BLaER1 (cell line): ENCODE results near the gene FXYD4.
"Not testable (repeated sequence)": the region's sequence is repeated elsewhere in the genome, so short reads cannot be mapped to it uniquely, and the experiment has no call there.

Source experiments
- H3K27ac ChIP-seq: shearing (Covaris generic); formaldehyde crosslinking; 2 replicates; pipeline ENCODE4 v1.8.1; 2022
- H3K27me3 ChIP-seq: shearing (Covaris generic); formaldehyde crosslinking; 2 replicates; pipeline ENCODE4 v1.8.1; 2022
- H3K36me3 ChIP-seq: shearing (Covaris generic); formaldehyde crosslinking; 2 replicates; pipeline ENCODE4 v1.8.1; 2022
- H3K4me1 ChIP-seq: shearing (Covaris generic); formaldehyde crosslinking; 2 replicates; pipeline ENCODE4 v1.8.1; 2022
- H3K4me2 ChIP-seq: shearing (Covaris generic); formaldehyde crosslinking; 2 replicates; pipeline ENCODE4 v1.8.1; 2022
- H3K4me3 ChIP-seq: shearing (Covaris generic); formaldehyde crosslinking; 2 replicates; pipeline ENCODE4 v1.8.1; 2022
- H3K9ac ChIP-seq: shearing (Covaris generic); formaldehyde crosslinking; 2 replicates; pipeline ENCODE4 v1.8.1; 2022
- H3K9me3 ChIP-seq: shearing (Covaris generic); formaldehyde crosslinking; 2 replicates; pipeline ENCODE4 v1.8.1; 2022
- H4K20me1 ChIP-seq: shearing (Covaris generic); formaldehyde crosslinking; 2 replicates; pipeline ENCODE4 v1.8.1; 2022
- Cebpa-rat ChIP-seq: shearing (Covaris generic); IDR thresholded peaks from 2 replicates; pipeline ENCODE4 v1.8.1; 2022

Gene FXYD4

DNA sequence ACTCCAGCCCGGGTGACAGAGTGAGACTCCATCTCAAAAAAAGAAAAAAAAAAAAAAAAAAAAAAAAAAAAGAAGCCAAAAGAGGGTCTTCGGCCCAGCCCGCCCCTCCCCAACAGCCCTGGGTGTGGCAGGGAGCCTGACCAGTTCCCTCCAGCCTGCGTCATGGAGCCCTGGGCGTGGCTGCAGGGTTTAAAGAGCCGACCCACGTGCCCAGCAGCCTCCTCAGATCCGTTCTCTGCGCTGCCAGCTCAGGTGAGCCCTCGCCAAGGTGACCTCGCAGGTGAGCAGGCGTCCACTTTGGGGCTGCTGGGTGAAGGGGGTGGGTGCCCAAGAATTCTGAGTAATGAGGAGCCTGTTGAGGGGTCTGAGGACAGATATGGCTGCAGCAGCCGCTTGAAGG, at the start of gene FXYD4:
Gene FXYD4, plus strand, starts transcription at position 219 of the 400 bp plus-strand sequence. CDS start 2,111 bp downstream, outside the sequence.
- Histone ChIP-seq H3K36me3 (no peaks in the 10 kb centered on the region), H3K4me1 (peaks cover 7% of the 10 kb centered on the region), H3K27me3 (no peaks in the 10 kb centered on the region), H3K9me3 (no peaks in the 10 kb centered on the region), H3K9ac (no peak within 1 kb of the TSS), H3K27ac (no peak within 1 kb of the TSS), H4K20me1 (no peaks in the 10 kb centered on the region), H3K4me2 (no peak within 1 kb of the TSS), H3K4me3 (no peak within 1 kb of the TSS)
- no peak for TF ChIP-seq Cebpa-rat

DNA sequence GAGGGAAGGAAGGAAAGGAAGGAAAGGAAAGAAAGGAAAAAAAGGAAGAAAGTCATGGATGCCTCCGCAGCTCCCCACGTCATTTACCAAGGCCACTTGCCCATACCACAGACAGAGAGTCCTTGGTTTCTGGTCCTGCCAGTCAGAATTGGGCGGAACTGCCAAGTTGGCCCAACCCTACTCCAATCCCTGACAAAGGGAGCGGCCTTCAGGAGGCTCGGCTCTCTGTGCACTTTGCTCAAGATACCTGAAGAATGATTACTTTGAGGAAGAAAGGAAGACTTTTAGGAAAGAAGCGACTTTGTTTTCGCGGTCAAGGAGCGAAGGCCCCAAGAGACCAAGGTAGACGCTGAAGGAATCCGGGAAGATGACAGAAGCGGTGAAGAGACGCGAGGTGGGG, 49.1 kb upstream of the FXYD4 start:
- H3K9ac ChIP-seq = no peak overlapping the region
- TF ChIP-seq Cebpa-rat = no peak
- no peaks in the 10 kb centered on the region for H3K27me3 ChIP-seq
- H3K4me3 ChIP-seq = no peak overlapping the region
- no peaks in the 10 kb centered on the region for H4K20me1 ChIP-seq
- no peak overlapping the region for H3K27ac ChIP-seq
- no peaks in the 10 kb centered on the region for H3K9me3 ChIP-seq
- no peak overlapping the region for H3K4me2 ChIP-seq
- no peaks in the 10 kb centered on the region for H3K36me3 ChIP-seq
- H3K4me1 ChIP-seq = no peaks in the 10 kb centered on the region

GRCh38 chr10:43322769-43323168, 48.7 kb upstream of the FXYD4 start:
- Histone ChIP-seq H3K4me2 (no peak overlapping the region), H3K36me3 (no peaks in the 10 kb centered on the region), H4K20me1 (no peaks in the 10 kb centered on the region), H3K27me3 (no peaks in the 10 kb centered on the region), H3K4me3 (no peak overlapping the region), H3K9me3 (no peaks in the 10 kb centered on the region), H3K27ac (no peak overlapping the region), H3K9ac (no peak overlapping the region), H3K4me1 (no peaks in the 10 kb centered on the region)
- TF ChIP-seq Cebpa-rat = no peak

DNA sequence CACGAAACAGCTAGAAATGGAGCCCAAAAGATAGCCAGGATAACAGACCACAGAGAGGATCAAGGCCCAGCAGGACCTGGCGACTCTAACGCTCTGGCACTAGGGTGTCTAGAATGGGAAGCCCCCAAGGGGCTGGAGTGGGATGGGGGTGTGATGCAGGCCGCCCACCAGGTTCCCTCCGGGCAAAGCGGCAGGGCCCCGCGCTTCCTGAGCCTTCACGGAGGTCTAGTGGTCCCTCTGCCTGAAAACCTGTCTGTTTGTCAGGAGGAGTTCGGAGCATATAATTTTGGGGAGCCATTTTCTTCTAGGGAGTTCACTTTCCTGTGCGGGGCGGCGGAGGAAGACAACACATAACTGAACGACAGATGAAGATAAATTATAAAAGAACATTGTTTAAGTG, 48.2 kb upstream of the FXYD4 start:
- H3K4me2 ChIP-seq = no peak overlapping the region
- no peak overlapping the region for H3K27ac ChIP-seq
- no peak overlapping the region for H3K9ac ChIP-seq
- no peaks in the 10 kb centered on the region for H4K20me1 ChIP-seq
- no peak for TF ChIP-seq Cebpa-rat
- H3K4me3 ChIP-seq = no peak overlapping the region
- no peaks in the 10 kb centered on the region for H3K27me3 ChIP-seq
- H3K4me1 ChIP-seq = no peaks in the 10 kb centered on the region
- H3K9me3 ChIP-seq = no peaks in the 10 kb centered on the region
- no peaks in the 10 kb centered on the region for H3K36me3 ChIP-seq

DNA sequence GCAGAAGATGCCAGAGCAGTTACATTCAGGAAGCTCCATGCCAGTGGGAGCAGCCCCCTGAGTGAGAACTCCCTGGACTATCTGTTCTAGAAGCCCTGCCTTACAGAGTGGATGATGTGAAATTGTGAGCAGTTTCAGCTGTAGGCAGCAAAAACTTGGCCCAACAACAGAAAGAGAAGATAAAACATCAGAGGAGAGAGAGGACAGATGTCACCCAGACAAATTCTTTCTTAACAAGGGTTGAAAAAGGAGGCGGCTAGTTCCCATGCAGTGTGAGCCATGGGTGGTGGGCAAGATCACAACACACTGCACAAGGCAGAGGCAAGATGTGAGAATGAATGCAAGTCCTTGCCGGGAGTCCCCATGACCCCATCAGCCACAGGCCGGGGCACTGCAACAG, 46.6 kb upstream of the FXYD4 start:
- H4K20me1 ChIP-seq = no peaks in the 10 kb centered on the region
- H3K4me1 ChIP-seq = no peaks in the 10 kb centered on the region
- no peak overlapping the region for H3K27ac ChIP-seq
- TF ChIP-seq Cebpa-rat = no peak
- H3K36me3 ChIP-seq = no peaks in the 10 kb centered on the region
- H3K4me3 ChIP-seq = no peak overlapping the region
- H3K9me3 ChIP-seq = peaks cover 13% of the 10 kb centered on the region
- H3K27me3 ChIP-seq = no peaks in the 10 kb centered on the region
- no peak overlapping the region for H3K4me2 ChIP-seq
- H3K9ac ChIP-seq = no peak overlapping the region

DNA sequence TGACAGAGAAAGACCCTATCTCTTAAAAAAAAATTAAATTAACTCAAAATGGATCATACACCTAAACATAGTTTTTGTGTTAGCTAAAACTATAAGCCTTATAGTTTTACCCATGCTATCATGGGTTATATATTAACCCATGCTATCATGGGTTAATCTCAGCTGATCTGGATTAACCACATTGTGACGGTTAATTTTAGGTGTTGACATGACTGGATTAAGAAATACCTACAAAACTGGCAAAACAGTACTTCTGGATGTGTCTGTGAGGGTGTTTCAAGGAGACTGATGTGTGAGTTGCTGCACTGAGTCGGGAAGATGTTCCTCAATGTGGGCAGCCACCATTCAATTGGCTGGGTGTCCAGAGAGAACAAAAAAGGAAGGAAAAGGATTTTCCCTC, 44.3 kb upstream of the FXYD4 start:
- peaks cover 14% of the 10 kb centered on the region for H3K9me3 ChIP-seq
- no peak overlapping the region for H3K9ac ChIP-seq
- no peak overlapping the region for H3K27ac ChIP-seq
- H3K36me3 ChIP-seq = no peaks in the 10 kb centered on the region
- H3K27me3 ChIP-seq = no peaks in the 10 kb centered on the region
- H3K4me3 ChIP-seq = no peak overlapping the region
- H4K20me1 ChIP-seq = no peaks in the 10 kb centered on the region
- no peak overlapping the region for H3K4me2 ChIP-seq
- TF ChIP-seq Cebpa-rat = no peak
- peaks cover 4% of the 10 kb centered on the region for H3K4me1 ChIP-seq

- Histone ChIP-seq H3K36me3 (no peaks in the 10 kb centered on the region), H3K4me1 (peaks cover 12% of the 10 kb centered on the region), H3K27me3 (no peaks in the 10 kb centered on the region), H3K9me3 (peaks cover 14% of the 10 kb centered on the region), H3K9ac (no peak overlapping the region), H3K4me2 (no peak overlapping the region), H4K20me1 (no peaks in the 10 kb centered on the region), H3K27ac (no peak overlapping the region), H3K4me3 (no peak overlapping the region)
- TF ChIP-seq Cebpa-rat = no peak
Measured at GRCh38 chr10:43327986-43328385, 43.5 kb upstream of the FXYD4 start.

DNA sequence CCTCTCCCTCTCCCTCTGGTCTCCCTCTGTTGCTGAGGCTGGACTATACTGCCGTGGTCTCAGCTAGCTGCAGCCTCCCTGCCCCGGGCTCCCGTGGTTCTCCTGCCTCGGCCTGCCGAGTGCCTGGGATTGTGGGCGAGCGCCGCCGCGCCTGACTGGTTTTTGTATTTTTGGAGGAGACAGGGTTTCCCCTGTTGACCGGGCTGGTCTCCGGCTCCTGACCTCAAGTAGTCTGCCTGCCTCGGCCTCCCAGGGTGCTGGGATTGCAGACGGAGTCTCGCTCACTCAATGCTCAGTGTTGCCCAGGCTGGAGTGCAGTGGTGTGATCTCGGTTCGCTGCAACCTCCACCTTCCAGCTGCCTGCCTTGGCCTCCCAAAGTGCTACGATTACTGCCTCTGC, 42.6 kb upstream of the FXYD4 start:
- peaks cover 13% of the 10 kb centered on the region for H3K4me1 ChIP-seq
- H3K27me3 ChIP-seq, H3K9ac ChIP-seq, H3K27ac ChIP-seq, H3K4me3 ChIP-seq, H3K36me3 ChIP-seq, H3K4me2 ChIP-seq, H4K20me1 ChIP-seq: not testable (repeated sequence)
- H3K9me3 ChIP-seq = peaks cover 14% of the 10 kb centered on the region

- H3K4me1 ChIP-seq = peaks cover 13% of the 10 kb centered on the region
- not testable (repeated sequence) for H3K27me3 ChIP-seq, H3K9ac ChIP-seq, H3K36me3 ChIP-seq, H3K27ac ChIP-seq, H4K20me1 ChIP-seq, H3K4me2 ChIP-seq, H3K4me3 ChIP-seq
- peaks cover 14% of the 10 kb centered on the region for H3K9me3 ChIP-seq
Measured at GRCh38 chr10:43329246-43329885, 42.1 kb upstream of the FXYD4 start.

- H4K20me1 ChIP-seq, H3K27ac ChIP-seq, H3K27me3 ChIP-seq, H3K9ac ChIP-seq, H3K36me3 ChIP-seq, H3K4me2 ChIP-seq, H3K4me3 ChIP-seq: not testable (repeated sequence)
- Histone ChIP-seq H3K4me1 (peaks cover 13% of the 10 kb centered on the region), H3K9me3 (peaks cover 14% of the 10 kb centered on the region)
Measured at GRCh38 chr10:43330049-43330823, 41.2 kb upstream of the FXYD4 start.

- not testable (repeated sequence) for H3K4me3 ChIP-seq, H3K9ac ChIP-seq, H4K20me1 ChIP-seq, H3K27ac ChIP-seq, H3K27me3 ChIP-seq, H3K4me2 ChIP-seq, H3K36me3 ChIP-seq
- peaks cover 14% of the 10 kb centered on the region for H3K9me3 ChIP-seq
- peaks cover 13% of the 10 kb centered on the region for H3K4me1 ChIP-seq
Measured at GRCh38 chr10:43330824-43331127, 40.7 kb upstream of the FXYD4 start.
